Measurements from ENCODE around the gene ANKRD42.

ANKRD42 gene

GRCh38 chr11:83275888-83276641, 82.6 kb downstream of the ANKRD42 start:
- H3K36me3 ChIP-seq = peaks cover 49 to 94% (median 75%) of the 10 kb centered on the region in 11 experiments
- H3K4me3 ChIP-seq = no peak overlapping the region
- H3K9ac ChIP-seq = no peak overlapping the region
- H3K27ac ChIP-seq = no peak overlapping the region
- H3K4me1 ChIP-seq = no peaks in the 10 kb centered on the region
- H3K4me2 ChIP-seq = no peak overlapping the region
- H3K27me3 ChIP-seq = no peaks in the 10 kb centered on the region
- peaks cover 0 to 10% (median 0%) of the 10 kb centered on the region in 11 experiments; a peak in 4 of 22 replicates for H4K20me1 ChIP-seq
- H3K9me3 ChIP-seq (replicated peaks in 1 of 11) = peaks cover 5 to 13% (median 10%) of the 10 kb centered on the region in 11 experiments; a peak in 20 of 22 replicates
- no peak for TF ChIP-seq Cebpa-rat (IDR thresholded peaks at IDR 0.05)

GRCh38 chr11:83278351-83278750, 84.8 kb downstream of the ANKRD42 start:
- Histone ChIP-seq H3K9ac (no peak overlapping the region), H3K9me3 (replicated peaks in 1 of 11) (no peaks in the 10 kb centered on the region), H3K27me3 (no peaks in the 10 kb centered on the region), H3K27ac (no peak overlapping the region), H4K20me1 (peaks cover 0 to 24% (median 0%) of the 10 kb centered on the region in 11 experiments; a peak in 5 of 22 replicates), H3K4me3 (no peak overlapping the region), H3K4me1 (peaks cover 0 to 18% (median 4%) of the 10 kb centered on the region in 10 experiments; a peak in 9 of 20 replicates), H3K4me2 (no peak overlapping the region), H3K36me3 (peaks cover 33 to 82% (median 61%) of the 10 kb centered on the region in 11 experiments)
- no peak for TF ChIP-seq Cebpa-rat (IDR thresholded peaks at IDR 0.05)

- no peak for TF ChIP-seq Cebpa-rat (IDR thresholded peaks at IDR 0.05)
- Histone ChIP-seq H3K27me3 (no peaks in the 10 kb centered on the region), H3K4me3 (no peak overlapping the region), H3K36me3 (peaks cover 37 to 71% (median 55%) of the 10 kb centered on the region in 11 experiments), H4K20me1 (peaks cover 0 to 24% (median 0%) of the 10 kb centered on the region in 11 experiments; a peak in 5 of 22 replicates), H3K9me3 (replicated peaks in 1 of 11) (no peaks in the 10 kb centered on the region), H3K4me1 (peaks cover 12 to 30% (median 21%) of the 10 kb centered on the region in 10 experiments; a peak in 19 of 20 replicates), H3K9ac (no peak overlapping the region), H3K4me2 (no peak overlapping the region), H3K27ac (no peak overlapping the region)
These were observed 86.7 kb downstream of the ANKRD42 start for GRCh38 chr11:83280256-83280655.

- peaks cover 0 to 17% (median 0%) of the 10 kb centered on the region in 11 experiments; a peak in 4 of 22 replicates for H4K20me1 ChIP-seq
These were observed 88.7 kb downstream of the ANKRD42 start for GRCh38 chr11:83282084-83282716.

GRCh38 chr11:83284501-83285150, 91.1 kb downstream of the ANKRD42 start:
- H3K27ac ChIP-seq = peak overlapping the region; percentile 92 to 100 (median 96)
- H3K9ac ChIP-seq = peak overlapping the region; percentile 91 to 99 (median 95)
- H3K4me2 ChIP-seq = peak overlapping the region; percentile 84 to 96 (median 89)
- H3K9me3 ChIP-seq (replicated peaks in 1 of 11) = no peaks in the 10 kb centered on the region; a peak in 1 of 22 replicates
- peaks cover 0 to 17% (median 0%) of the 10 kb centered on the region in 11 experiments; a peak in 4 of 22 replicates for H4K20me1 ChIP-seq
- peak overlapping the region; percentile 63 to 89 (median 74) for H3K4me3 ChIP-seq
- H3K27me3 ChIP-seq = no peaks in the 10 kb centered on the region
- peaks cover 5 to 28% (median 12%) of the 10 kb centered on the region in 11 experiments; a peak in 16 of 22 replicates for H3K36me3 ChIP-seq
- H3K4me1 ChIP-seq = peaks cover 35 to 57% (median 47%) of the 10 kb centered on the region in 10 experiments
- TF ChIP-seq Cebpa-rat (IDR thresholded peaks at IDR 0.05) = no peak

More at GRCh38 chr11:83282084-83282716, 88.7 kb downstream of the ANKRD42 start:
- Histone ChIP-seq H3K27me3 (no peaks in the 10 kb centered on the region), H3K9ac (peak overlapping the region in 1 of 11 experiments; percentile 16; a peak in 1 of 22 replicates), H3K4me2 (peak overlapping the region in 4 of 11 experiments; percentile 1 to 96 (median 90); a peak in 4 of 22 replicates), H3K27ac (no peak overlapping the region), H3K36me3 (peaks cover 22 to 52% (median 35%) of the 10 kb centered on the region in 11 experiments; a peak in 21 of 22 replicates), H3K4me1 (peaks cover 19 to 37% (median 30%) of the 10 kb centered on the region in 10 experiments), H3K4me3 (no peak overlapping the region), H3K9me3 (replicated peaks in 1 of 11) (no peaks in the 10 kb centered on the region; a peak in 1 of 22 replicates)
- no peak for TF ChIP-seq Cebpa-rat (IDR thresholded peaks at IDR 0.05)

- H3K4me2 ChIP-seq = peak overlapping the region; percentile 84 to 96 (median 89)
These were observed 91.7 kb downstream of the ANKRD42 start for GRCh38 chr11:83285151-83285770.

GRCh38 chr11:83285771-83286528, 92.4 kb downstream of the ANKRD42 start, which contains the start of gene CCDC90B:
CCDC90B (minus strand) TSS chr11:83286367; CDS start chr11:83285972, 395 bp downstream.
- peak within 1 kb of the TSS; percentile 92 to 100 (median 96) for H3K27ac ChIP-seq
- H3K4me1 ChIP-seq = peaks cover 38 to 61% (median 50%) of the 10 kb centered on the region in 10 experiments
- peak within 1 kb of the TSS; percentile 63 to 89 (median 74) for H3K4me3 ChIP-seq
- H3K27me3 ChIP-seq = no peaks in the 10 kb centered on the region
- H3K4me2 ChIP-seq = peak within 1 kb of the TSS; percentile 84 to 96 (median 89)
- TF ChIP-seq Cebpa-rat (IDR thresholded peaks at IDR 0.05) = peak in 4 of 11 experiments; percentile 27 to 94 (median 47); a peak in 4 of 22 replicates
- peaks cover 0 to 15% (median 7%) of the 10 kb centered on the region in 11 experiments; a peak in 9 of 22 replicates for H3K36me3 ChIP-seq
- H3K9me3 ChIP-seq (replicated peaks in 1 of 11) = no peaks in the 10 kb centered on the region; a peak in 1 of 22 replicates
- peak within 1 kb of the TSS; percentile 91 to 99 (median 95) for H3K9ac ChIP-seq
- H4K20me1 ChIP-seq = peaks cover 0 to 16% (median 0%) of the 10 kb centered on the region in 11 experiments; a peak in 4 of 22 replicates

More at GRCh38 chr11:83285151-83285770, 91.7 kb downstream of the ANKRD42 start:
- peak overlapping the region; percentile 92 to 100 (median 96) for H3K27ac ChIP-seq
- no peaks in the 10 kb centered on the region for H3K27me3 ChIP-seq
- peaks cover 0 to 17% (median 0%) of the 10 kb centered on the region in 11 experiments; a peak in 4 of 22 replicates for H4K20me1 ChIP-seq
- H3K4me3 ChIP-seq = peak overlapping the region; percentile 63 to 89 (median 74)
- peaks cover under 1 to 22% (median 9%) of the 10 kb centered on the region in 11 experiments; a peak in 12 of 22 replicates for H3K36me3 ChIP-seq
- no peaks in the 10 kb centered on the region; a peak in 1 of 22 replicates for H3K9me3 ChIP-seq (replicated peaks in 1 of 11)
- peak overlapping the region; percentile 91 to 99 (median 95) for H3K9ac ChIP-seq
- no peak for TF ChIP-seq Cebpa-rat (IDR thresholded peaks at IDR 0.05)
- H3K4me1 ChIP-seq = peaks cover 38 to 61% (median 50%) of the 10 kb centered on the region in 10 experiments

Measured in BLaER1 treated with 17β-estradiol and CSF1 and Interleukin-3, amounts not matched to agents 10 nM and 100 nM (cell line).